IMR-90 (cell line): ENCODE data around the gene CDIP1. TPM values are rescaled to one million over a fixed set of nuclear protein-coding genes. Genes with fewer than 3 reads are reported as not detected.
A peak's percentile ranks its signal among the peaks of the same experiment; 100 is the strongest.

ENCODE experiments used
- ATAC-seq: fragments of 200-7000 bp; cut with Tn5 transposase; 2 replicates; pipeline ENCODE4 v1.9.1; 2020; ENCODE audit warnings: low read depth, mild to moderate bottlenecking, moderate library complexity
- BruUV-seq: library from RNA; stranded (reverse); fragments of 400-500 nt; replicated peaks from 2 replicates; lab custom pipeline; 2021; lab: Mats Ljungman, UMichigan
- CTCF ChIA-PET: fragments of 300-600 bp; formaldehyde crosslinking; extraction: SDS; loops from one replicate; lab custom pipeline; 2021; ENCODE audit warnings: antibody characterized with exemption; lab: Yijun Ruan, JAX
- POLR2A ChIA-PET: fragments of 300-600 bp; sonication (Branson Sonifier 250); formaldehyde crosslinking; loops from one replicate; lab custom pipeline; 2022; ENCODE audit warnings: antibody characterized with exemption; ENCODE audit not compliant: unreplicated experiment; lab: Charles Lee
- DNase-seq: peaks from one replicate; pipeline ENCODE4 v3.0.0; 2013
- H2AFZ ChIP-seq: replicated peaks from 2 replicates; pipeline ENCODE3; 2013; ENCODE audit warnings: low read length, mild to moderate bottlenecking; ENCODE audit not compliant: poor library complexity
- H2AK5ac ChIP-seq: 2 replicates; pipeline ENCODE4 v1.6.1; 2013; ENCODE audit warnings: low read depth, low read length, inconsistent platforms
- H2AK9ac ChIP-seq: replicated peaks from 2 replicates; pipeline ENCODE3; 2013; ENCODE audit warnings: mild to moderate bottlenecking, low read depth, low read length, moderate library complexity; ENCODE audit not compliant: poor library complexity
- H2BK120ac ChIP-seq: 2 replicates; pipeline ENCODE4 v1.6.1; 2013; ENCODE audit warnings: low read depth, low read length, inconsistent platforms
- H2BK15ac ChIP-seq: 3 replicates; pipeline ENCODE4 v1.6.1; 2013; ENCODE audit warnings: low read depth, low read length, inconsistent platforms
- H2BK20ac ChIP-seq: 2 replicates; pipeline ENCODE4 v1.6.1; 2013; ENCODE audit warnings: low read depth, mild to moderate bottlenecking, inconsistent platforms, low read length, moderate library complexity
- H2BK5ac ChIP-seq: 2 replicates; pipeline ENCODE4 v1.6.1; 2013; ENCODE audit warnings: mild to moderate bottlenecking, low read depth, low read length, inconsistent platforms; ENCODE audit not compliant: poor library complexity, severe bottlenecking
- H3K14ac ChIP-seq: replicated peaks from 2 replicates; pipeline ENCODE4 v1.6.1; 2013; ENCODE audit warnings: low read depth, low read length, inconsistent platforms
- H3K18ac ChIP-seq: 2 replicates; pipeline ENCODE4 v1.6.1; 2013; ENCODE audit warnings: low read depth, low read length, control low read depth
- H3K23ac ChIP-seq: 2 replicates; pipeline ENCODE4 v1.6.1; 2013; ENCODE audit warnings: low read depth, low read length, inconsistent platforms
- H3K27ac ChIP-seq: 2 replicates; pipeline ENCODE4 v1.5.1; 2013; ENCODE audit warnings: mild to moderate bottlenecking, control low read depth, low read length; ENCODE audit not compliant: insufficient read depth
- H3K27me3 ChIP-seq: 2 replicates; pipeline ENCODE4 v1.6.1; 2013; ENCODE audit warnings: low read length; ENCODE audit not compliant: control insufficient read depth, insufficient read depth
- H3K36me3 ChIP-seq: 2 replicates; pipeline ENCODE4 v1.6.1; 2013; ENCODE audit warnings: low read length, mixed read lengths; ENCODE audit not compliant: control insufficient read depth, insufficient read depth
- H3K4ac ChIP-seq: 2 replicates; pipeline ENCODE4 v1.6.1; 2013; ENCODE audit warnings: low read depth, low read length, inconsistent platforms
- H3K4me1 ChIP-seq: 2 replicates; pipeline ENCODE4 v1.6.1; 2013; ENCODE audit warnings: low read length, mixed read lengths; ENCODE audit not compliant: control insufficient read depth, insufficient read depth
- H3K4me2 ChIP-seq: 2 replicates; pipeline ENCODE4 v1.6.1; 2013; ENCODE audit warnings: low read depth, mild to moderate bottlenecking, control low read depth, low read length, moderate library complexity
- H3K4me3 ChIP-seq: 2 replicates; pipeline ENCODE4 v1.5.1; 2013; ENCODE audit warnings: low read depth, mild to moderate bottlenecking, control low read depth, low read length, moderate library complexity; ENCODE audit not compliant: insufficient read depth
- H3K56ac ChIP-seq: 2 replicates; pipeline ENCODE4 v1.6.1; 2013; ENCODE audit warnings: low read length, inconsistent platforms; ENCODE audit not compliant: insufficient read depth; ENCODE audit errors: extremely low read depth
- H3K79me1 ChIP-seq, 2 experiments: 2 replicates each; pipeline ENCODE4 v1.6.1; 2013; ENCODE audit warnings: low read length in 2 of 2, inconsistent platforms in 1 of 2, low read depth in 1 of 2
- H3K9ac ChIP-seq: 2 replicates; pipeline ENCODE4 v1.6.1; 2013; ENCODE audit warnings: low read depth, low read length, control low read depth
- H3K9me1 ChIP-seq: 2 replicates; pipeline ENCODE4 v1.6.1; 2013; ENCODE audit warnings: low read length, inconsistent platforms; ENCODE audit not compliant: insufficient read depth
- H3K9me3 ChIP-seq: 2 replicates; pipeline ENCODE4 v1.6.1; 2013; ENCODE audit warnings: low read length; ENCODE audit not compliant: control insufficient read depth, insufficient read depth
- H4K20me1 ChIP-seq: 2 replicates; pipeline ENCODE4 v1.6.1; 2013; ENCODE audit warnings: low read length, inconsistent platforms; ENCODE audit not compliant: insufficient read depth
- H4K5ac ChIP-seq: 2 replicates; pipeline ENCODE4 v1.6.1; 2013; ENCODE audit warnings: mild to moderate bottlenecking, low read depth, low read length, control low read depth
- H4K8ac ChIP-seq, 2 experiments: 2 replicates each; pipeline ENCODE4 v1.6.1; 2013; ENCODE audit warnings: low read depth in 2 of 2, low read length in 2 of 2, control low read depth in 1 of 2, inconsistent platforms in 1 of 2
- H4K91ac ChIP-seq: 2 replicates; pipeline ENCODE4 v1.6.1; 2013; ENCODE audit warnings: low read depth, low read length, inconsistent platforms; ENCODE audit not compliant: insufficient read depth
- CEBPB ChIP-seq: IDR thresholded peaks from 2 replicates; pipeline ENCODE4 v1.6.1; 2012; ENCODE audit warnings: low read depth, low read length, improper control_type of control experiment
- WGBS, 2 experiments: methylation state at CpG; one replicate each; pipeline versions ENCODE4 v1.1.5 to v1.1.7; 2013; ENCODE audit warnings: missing lambda C conversion rate in 2 of 2; ENCODE audit not compliant: insufficient read length in 1 of 2; ENCODE audit errors: extremely low coverage in 2 of 2; 5-methylcytosine and 5-hydroxymethylcytosine counted together
- dilution Hi-C: fragments of 300-500 bp; cut with HindIII; formaldehyde crosslinking; loops from one replicate; pipeline ENCODE4 v1.14.3; 2018; ENCODE audit warnings: low sequenced_read_pairs; ENCODE audit not compliant: unreplicated experiment
- in situ Hi-C: fragments of 300-500 bp; cut with MboI; formaldehyde crosslinking; loops from 3 replicates; pipeline ENCODE4 v1.14.3; 2019; ENCODE audit warnings: low sequenced_read_pairs, inconsistent platforms, mixed read lengths
- intact Hi-C: fragments of 100-400 bp; cut with micrococcal nuclease; formaldehyde crosslinking; loops from 2 replicates; pipeline ENCODE4 v1.10.0; 2022
- polyA plus RNA-seq, 3 experiments: library from polyadenylated mRNA; depleted of rRNA; stranded (reverse); fragments of >200 nt; gene quantifications; 2 replicates each; pipeline ENCODE4 v1.2.3, GENCODE V29; 2012; ENCODE audit warnings: low replicate concordance in 1 of 3
- total RNA-seq: library from RNA; depleted of rRNA; stranded (reverse); fragments of >200 nt; gene quantifications from 2 replicates; pipeline ENCODE4 v1.2.3, GENCODE V29; 2012
- TF ChIP-seq, protein P1 (sequence below): fragments of 150-350 bp; IDR thresholded peaks from 2 replicates; pipeline ENCODE4 v1.6.1; 2016; ENCODE audit warnings: low read depth, mild to moderate bottlenecking, low read length, moderate library complexity, borderline replicate concordance

CDIP1 gene
- total and polyA plus RNA-seq, 2 of the 4 experiments (the other 2 are of a cell fraction), result 4.8 to 14.6 TPM

- H3K9me3 ChIP-seq, result no peaks in the 10 kb centered on the region
- no peak overlapping the region for H4K8ac ChIP-seq
- H3K23ac ChIP-seq, result 0 out of 2 replicates have a peak overlapping the region, but pooled peaks have one; percentile 76
- H2BK120ac ChIP-seq, result peak overlapping the region; percentile 92; the same call in 1 of the 2 replicates
- no peak overlapping the region for H4K91ac ChIP-seq
- ChIA-PET CTCF (interaction anchor here (0.7 kb wide), 1 partner anchor 14 kb away, joined by 5 read pairs; no protein-coding TSS in a partner anchor), POLR2A (interaction anchor here (1.3 kb wide), 1 partner anchor 460 kb away, joined by 6 read pairs; no protein-coding TSS in a partner anchor)
- peak overlapping the region; percentile 86; the same call in 1 of the 2 replicates for H3K14ac ChIP-seq
- no CpG with 5 or more reads among the region's 5 CpGs for WGBS, 2 experiments
- peak overlapping the region; percentile 62; the same call in 1 of the 2 replicates for H2BK20ac ChIP-seq
- peaks cover 3% of the 10 kb centered on the region; the same call in 1 of the 2 replicates for H3K36me3 ChIP-seq
- intact Hi-C loops, result no loop called here
- H3K9me1 ChIP-seq, result peaks cover 20% of the 10 kb centered on the region
- no peak overlapping the region for H3K4me3 ChIP-seq
- peak overlapping the region; percentile 88 for H2BK5ac ChIP-seq
- H2AK5ac ChIP-seq, result no peak overlapping the region
- H2AFZ ChIP-seq, result no peak overlapping the region
- peaks cover 39 to 73% of the 10 kb centered on the region in 2 experiments for H3K79me1 ChIP-seq
- H3K27ac ChIP-seq, result no peak overlapping the region
- no peaks in the 10 kb centered on the region for H3K27me3 ChIP-seq
- peak; percentile 62 for DNase-seq
- dilution Hi-C loops, result no loop called here
- no TSS peak for BruUV-seq
- in situ Hi-C loops, result no loop called here
- H4K20me1 ChIP-seq, result peaks cover 5% of the 10 kb centered on the region; the same call in 1 of the 2 replicates
- peak overlapping the region; percentile 48; the same call in 1 of the 2 replicates for H3K4ac ChIP-seq
- H3K18ac ChIP-seq, result no peak overlapping the region
- no peak overlapping the region for H4K5ac ChIP-seq
- ATAC-seq, result no peak; the same call in 1 of the 2 replicates
- H3K56ac ChIP-seq, result no peak overlapping the region
- no peak overlapping the region for H3K4me2 ChIP-seq
- no peak overlapping the region for H2AK9ac ChIP-seq
- no peak overlapping the region for H3K9ac ChIP-seq
- H3K4me1 ChIP-seq, result peaks cover 15% of the 10 kb centered on the region
- TF ChIP-seq, protein P1, sequence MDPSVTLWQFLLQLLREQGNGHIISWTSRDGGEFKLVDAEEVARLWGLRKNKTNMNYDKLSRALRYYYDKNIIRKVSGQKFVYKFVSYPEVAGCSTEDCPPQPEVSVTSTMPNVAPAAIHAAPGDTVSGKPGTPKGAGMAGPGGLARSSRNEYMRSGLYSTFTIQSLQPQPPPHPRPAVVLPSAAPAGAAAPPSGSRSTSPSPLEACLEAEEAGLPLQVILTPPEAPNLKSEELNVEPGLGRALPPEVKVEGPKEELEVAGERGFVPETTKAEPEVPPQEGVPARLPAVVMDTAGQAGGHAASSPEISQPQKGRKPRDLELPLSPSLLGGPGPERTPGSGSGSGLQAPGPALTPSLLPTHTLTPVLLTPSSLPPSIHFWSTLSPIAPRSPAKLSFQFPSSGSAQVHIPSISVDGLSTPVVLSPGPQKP, result no peak
- TF ChIP-seq CEBPB, result peak; percentile 80
- H2BK15ac ChIP-seq, result peak overlapping the region; percentile 41; the same call in 1 of the 3 replicates
Observed at GRCh38 chr16:4487955-4488498, 50.5 kb downstream of the CDIP1 start.
